GM19468 (cell line): Measurements from ENCODE around the gene INPP4B.

Experiments used
- ATAC-seq: cut with Tn5 transposase; IDR thresholded peaks from one replicate; pipeline ENCODE4 v1.9.1; 2021; ENCODE audit warnings: mild to moderate bottlenecking, moderate library complexity, moderate number of reproducible peaks; ENCODE audit not compliant: unreplicated experiment; ENCODE audit errors: extremely low read depth

Gene INPP4B

DNA sequence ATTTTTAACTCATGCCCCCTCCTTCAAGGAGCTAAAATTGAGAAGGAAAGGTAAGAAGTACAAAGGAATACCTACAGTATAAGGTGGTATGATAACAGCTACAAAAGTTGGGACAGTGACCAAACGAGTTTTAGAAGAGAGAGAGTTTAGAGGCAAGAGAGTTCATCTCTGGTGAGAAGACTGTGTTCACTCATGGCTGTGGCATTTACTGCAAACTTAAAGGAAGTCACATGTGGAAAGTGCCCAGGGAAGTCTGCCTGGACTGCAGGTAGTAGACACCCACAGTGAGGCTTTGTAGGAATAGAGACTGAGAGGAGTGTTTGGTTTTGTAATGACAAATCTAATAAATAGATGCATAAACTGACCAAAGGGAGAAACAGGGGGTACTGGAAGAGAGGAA lies 716.2 kb downstream of the INPP4B start:
- ATAC-seq, result no peak

DNA sequence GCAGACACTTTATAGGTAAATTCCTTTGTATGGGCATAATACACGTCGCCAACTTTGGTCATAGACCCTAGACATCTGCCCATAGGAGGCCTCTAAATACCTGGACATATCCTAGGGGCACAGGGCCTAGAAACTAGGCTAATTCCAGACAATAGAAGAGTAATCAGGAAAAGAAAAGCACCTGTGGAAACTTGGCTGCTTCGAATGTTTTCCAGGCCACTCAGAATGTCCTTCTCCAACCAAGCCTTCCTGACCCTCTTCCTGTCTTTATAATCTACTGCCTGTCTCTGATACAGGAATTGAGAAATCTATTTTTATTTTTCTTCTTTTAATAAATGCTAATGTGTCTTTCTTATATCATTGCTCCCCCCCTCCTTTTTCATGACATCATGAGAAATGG lies 716.6 kb downstream of the INPP4B start:
- no peak for ATAC-seq

DNA sequence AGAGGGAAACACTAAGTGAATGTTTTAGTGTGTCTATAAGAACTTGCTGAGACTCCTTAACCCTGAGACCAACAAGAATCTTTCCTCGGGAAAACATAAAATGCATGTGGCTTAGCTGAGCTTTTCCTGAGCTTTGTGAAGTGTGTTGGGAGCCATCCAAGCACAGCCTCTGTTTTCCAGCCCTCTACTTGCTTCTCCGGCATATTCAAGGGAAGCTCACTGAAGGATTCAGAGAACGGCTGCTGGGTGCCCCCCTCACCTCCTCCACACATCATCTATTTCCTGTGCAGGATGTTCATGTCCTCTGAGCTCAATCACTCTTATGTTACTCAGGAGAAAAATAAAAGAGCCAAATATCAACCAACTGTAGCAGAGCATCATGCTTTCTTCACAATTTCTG lies 717.6 kb downstream of the INPP4B start:
- no peak for ATAC-seq

- peak; percentile 74 for ATAC-seq
These were observed 719.1 kb downstream of the INPP4B start for GRCh38 chr4:142126890-142127497.

DNA sequence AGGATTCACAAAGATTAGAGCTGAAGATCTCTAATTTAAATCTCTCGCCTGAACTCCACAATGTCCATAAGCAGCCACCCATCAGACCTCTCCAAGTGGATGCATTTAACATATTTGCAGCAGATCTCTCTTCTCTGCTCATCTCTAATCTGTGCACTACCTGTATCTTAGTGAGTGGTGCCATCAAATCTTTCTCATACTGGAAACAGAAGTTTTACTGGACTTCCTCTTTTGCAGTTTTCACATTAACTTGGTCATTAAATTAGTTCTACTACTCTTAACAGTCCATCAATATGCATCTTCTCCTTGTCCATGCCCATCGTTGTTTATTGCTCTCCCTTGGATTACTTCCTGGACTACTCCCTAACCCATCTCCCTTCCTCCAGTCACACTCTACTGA lies 721.2 kb downstream of the INPP4B start:
- no peak for ATAC-seq

DNA sequence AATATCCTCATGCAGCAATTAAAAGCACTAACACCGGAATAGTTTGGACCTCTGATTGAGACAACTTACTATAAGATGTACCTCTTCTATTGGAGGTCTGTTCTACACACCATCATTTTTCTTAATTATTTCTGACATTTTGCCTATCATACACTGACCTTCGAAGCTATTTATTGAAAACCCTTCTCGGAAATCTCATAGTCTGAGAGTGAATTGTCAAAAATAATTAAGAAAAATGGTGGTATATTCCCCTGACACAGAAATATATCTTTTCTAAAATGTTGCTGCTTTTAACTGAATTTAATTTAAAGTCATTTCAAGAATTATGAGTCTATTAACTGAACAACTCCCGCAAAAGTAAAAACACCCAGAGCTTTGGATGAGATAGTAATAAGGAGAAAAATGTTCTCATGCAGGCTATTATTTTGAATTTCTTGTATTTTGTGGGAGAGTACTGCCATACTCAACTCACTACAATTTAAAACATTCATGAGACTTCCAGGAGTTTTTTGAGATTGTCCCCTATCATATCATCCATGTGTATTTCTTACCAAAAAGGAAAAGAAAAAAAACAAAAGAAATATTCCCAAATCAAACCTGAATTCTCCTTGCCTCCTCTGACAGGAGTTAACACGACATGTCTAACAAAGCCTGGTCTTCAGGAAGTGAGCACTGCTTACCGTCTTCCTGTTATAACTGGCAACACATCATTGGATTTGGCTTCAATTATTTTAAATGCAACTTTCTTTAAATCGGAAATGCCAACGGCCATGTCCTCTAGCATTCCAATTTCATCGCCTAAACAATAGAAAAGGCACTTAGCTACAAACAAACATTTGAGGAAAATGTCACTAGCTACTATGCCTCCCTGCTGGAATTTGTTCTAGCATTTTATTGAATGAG lies 724.4 kb downstream of the INPP4B start:
- no peak for ATAC-seq

GRCh38 chr4:142120921-142121320 lies 725.2 kb downstream of the INPP4B start:
- peak; percentile 35 for ATAC-seq

- ATAC-seq, result no peak
These were observed 733.6 kb downstream of the INPP4B start for GRCh38 chr4:142112451-142112850.

DNA sequence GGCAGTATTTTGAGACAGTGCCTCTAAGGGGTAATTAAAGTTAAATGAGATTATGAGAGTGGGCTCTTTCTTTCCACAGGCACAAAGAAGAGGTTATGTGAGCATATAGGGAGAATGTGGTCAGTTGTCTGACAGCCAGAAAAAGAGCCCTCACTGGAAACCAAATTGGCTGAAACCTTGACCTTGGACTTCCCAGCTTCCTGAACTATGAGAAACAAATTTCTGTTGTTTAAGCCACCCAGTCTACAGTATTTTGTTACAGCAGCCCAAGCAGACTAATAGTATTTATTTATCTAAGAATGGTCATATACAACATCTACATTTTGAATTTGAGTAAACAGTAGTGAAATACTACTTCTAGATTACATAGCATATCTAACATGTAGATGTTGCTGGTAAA lies 736.0 kb downstream of the INPP4B start:
- ATAC-seq, result no peak

GRCh38 chr4:142104041-142104440 lies 742.1 kb downstream of the INPP4B start:
- no peak for ATAC-seq

DNA sequence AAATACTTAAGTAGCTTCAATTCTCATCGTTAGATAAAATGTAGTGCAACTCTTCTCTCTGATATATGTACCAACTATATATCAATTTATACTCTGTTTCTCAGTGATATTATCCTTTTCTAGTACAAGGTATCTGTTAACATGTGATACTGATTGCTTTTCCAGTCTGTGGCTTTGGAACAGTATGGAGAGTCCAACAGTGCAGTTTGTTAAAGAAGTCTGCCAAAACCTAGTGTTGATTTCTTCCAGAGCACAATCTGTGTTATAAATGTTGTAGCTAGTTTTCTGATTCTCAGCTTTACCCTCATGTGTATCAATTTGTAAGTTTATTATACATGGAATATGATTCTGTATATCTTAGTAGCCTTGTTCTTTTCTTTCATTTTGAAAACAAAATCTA lies 744.7 kb downstream of the INPP4B start:
- ATAC-seq, result no peak

- no peak for ATAC-seq
These were observed 745.2 kb downstream of the INPP4B start for GRCh38 chr4:142100941-142101340.

DNA sequence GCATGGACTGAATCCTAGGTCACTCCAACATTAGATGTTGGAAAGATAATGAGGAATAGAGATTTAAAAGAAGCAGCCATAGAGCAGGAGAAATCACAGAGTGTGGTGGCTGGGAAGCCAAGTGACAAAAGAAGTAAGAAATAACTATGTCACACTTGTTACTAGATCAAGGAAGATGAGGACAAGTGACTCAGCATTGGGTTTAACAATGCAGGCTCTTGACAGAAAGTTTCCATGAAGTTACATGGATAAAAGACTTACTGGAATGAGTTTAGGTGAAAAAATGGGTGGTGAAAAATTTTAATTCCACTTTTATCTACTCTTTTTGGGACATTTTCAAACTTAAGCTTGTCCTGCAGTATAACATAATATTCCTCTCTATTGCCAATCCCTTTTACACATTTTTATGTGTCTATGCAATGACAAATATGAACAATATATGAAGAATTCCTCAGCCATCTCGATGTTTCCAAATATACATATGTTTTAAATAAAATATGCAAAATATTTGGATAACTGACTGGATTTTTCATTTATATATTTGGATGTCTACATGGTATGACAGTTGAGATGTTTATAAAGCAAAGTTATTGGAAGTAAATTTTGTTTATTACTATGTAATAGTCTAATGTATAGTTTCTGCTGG lies 747.1 kb downstream of the INPP4B start:
- ATAC-seq, result no peak

GRCh38 chr4:142098380-142098779 lies 747.7 kb downstream of the INPP4B start:
- ATAC-seq, result no peak

DNA sequence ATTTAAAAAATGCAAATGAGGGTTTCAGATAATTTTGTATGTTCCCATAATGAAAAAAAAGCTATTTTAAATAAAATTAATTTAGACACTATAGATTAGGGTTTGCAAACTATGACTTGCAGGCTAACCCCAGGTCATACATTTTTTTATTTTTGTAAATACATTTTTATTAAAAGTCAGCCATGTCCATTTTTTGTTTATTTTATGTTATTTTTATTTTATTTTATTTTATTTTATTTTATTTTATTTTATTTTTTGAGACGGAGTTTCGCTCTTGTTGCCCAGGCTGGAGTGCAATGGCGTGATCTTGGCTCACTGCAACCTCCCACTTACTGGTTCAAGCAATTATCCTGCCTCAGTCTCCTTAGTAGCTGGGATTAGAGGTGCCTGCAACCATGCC lies 749.1 kb downstream of the INPP4B start:
- ATAC-seq, result no peak

- ATAC-seq, result no peak
These were observed 750.1 kb downstream of the INPP4B start for GRCh38 chr4:142095886-142096605.

- no peak for ATAC-seq
These were observed 753.2 kb downstream of the INPP4B start for GRCh38 chr4:142092941-142093340.

- no peak for ATAC-seq
These were observed 754.4 kb downstream of the INPP4B start for GRCh38 chr4:142091691-142092182.

DNA sequence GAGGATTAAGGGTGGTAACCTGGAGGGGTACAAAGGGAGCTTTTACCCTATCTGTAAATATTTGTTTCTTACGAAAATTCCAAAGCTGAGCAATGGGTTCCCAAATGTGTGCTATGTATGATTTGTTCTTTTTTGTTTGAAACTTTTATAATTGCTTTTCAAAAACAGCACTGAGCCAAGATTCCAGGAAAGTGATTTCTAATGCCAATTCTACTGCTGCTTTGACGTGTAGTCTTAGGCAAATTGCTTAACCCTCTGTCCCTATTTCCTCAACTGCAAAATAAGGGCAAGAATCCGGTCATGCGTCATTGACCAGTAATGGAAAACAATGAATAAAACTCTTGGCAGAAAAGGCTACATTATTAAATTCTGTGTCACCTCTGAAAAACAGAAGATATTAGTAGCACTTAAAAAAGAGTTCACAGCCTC lies 755.0 kb downstream of the INPP4B start:
- ATAC-seq, result no peak

DNA sequence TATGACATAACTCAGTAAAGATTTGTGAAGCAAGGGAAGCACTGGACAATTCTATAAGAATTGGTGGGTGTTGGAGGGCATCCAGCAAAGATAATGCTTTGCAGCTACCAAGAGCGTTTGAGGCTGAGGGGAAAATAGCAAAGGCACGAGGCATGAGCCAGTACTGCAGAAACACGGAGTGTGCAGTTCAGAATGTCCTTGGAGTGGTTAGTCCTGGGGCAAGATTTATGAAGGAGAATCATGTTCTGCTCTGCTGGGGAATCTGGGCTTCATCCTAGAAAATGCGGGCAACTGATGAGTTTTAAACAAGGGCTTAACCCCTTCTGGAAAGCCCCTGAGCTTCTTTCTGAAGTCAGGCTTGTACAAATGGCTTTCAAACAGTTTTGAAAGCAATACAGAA lies 757.2 kb downstream of the INPP4B start:
- no peak for ATAC-seq
